Measurements from ENCODE around the gene PAN3. TPM values are rescaled to one million over a fixed set of nuclear protein-coding genes. Genes with fewer than 3 reads are reported as not detected.

The PAN3 gene
- total and polyA plus RNA-seq, 2 of the 8 experiments (the other 6 are each of a cell fraction or from before 2014, with no cell fraction given): 12.7 to 39.3 TPM

DNA sequence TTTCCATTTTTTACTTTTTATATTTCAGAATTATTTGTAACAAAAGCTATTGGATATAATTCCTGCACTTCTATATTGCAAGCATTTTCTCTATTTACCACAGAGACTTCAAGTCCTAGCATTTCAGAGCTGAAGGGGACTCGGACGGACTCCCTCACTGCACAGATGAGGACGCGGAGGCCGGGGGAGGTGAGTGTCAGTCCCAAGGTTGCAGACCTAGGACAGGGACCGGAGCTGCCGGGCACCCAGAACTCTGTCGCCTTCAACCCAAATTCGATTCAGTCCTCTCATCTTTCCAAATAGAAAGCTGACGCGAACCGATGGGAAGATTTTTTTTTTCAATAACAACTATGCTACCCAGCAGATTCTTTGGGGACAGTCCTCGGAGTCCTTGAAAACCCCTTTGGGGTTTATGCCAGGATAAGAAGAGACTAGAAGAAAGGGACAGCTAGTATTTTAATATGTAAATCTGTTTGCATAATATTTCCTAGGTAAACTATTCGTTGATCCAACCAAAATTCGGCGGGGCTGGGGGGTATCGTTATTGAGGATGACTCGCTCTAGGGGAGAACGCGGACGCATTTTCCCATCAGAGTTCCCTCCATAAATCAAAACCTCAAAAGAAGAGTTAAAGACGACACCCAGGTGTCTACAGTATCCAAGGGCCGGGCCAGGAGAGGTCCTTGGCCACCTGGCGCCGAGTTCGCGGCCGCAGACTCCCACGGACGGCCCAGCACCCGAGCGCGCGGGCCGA is 38.8 kb upstream of the PAN3 start:
- POLR2A ChIA-PET (ENCODE audit: partially characterized antibody): interaction anchor here (0.6 to 1.1 kb wide), 5 partner anchors 9 to 198 kb away, joined by 3 read pairs; no protein-coding TSS in a partner anchor
- DNase-seq (ENCODE audit: low read depth in 1 of 2, low spot score in 2 of 2): no peak

More for the DNA sequence above, 38.8 kb upstream of the PAN3 start:
- Histone ChIP-seq H3K9me3 (ENCODE audit: insufficient read depth in 2 of 2, low read depth in 1 of 2, low read length in 1 of 2) (no peaks in the 10 kb centered on the region), H3K36me3 (ENCODE audit: control insufficient read depth in 2 of 4, insufficient read depth in 4 of 4, low read length in 3 of 4) (no peaks in the 10 kb centered on the region), H2BK5ac (ENCODE audit: low read depth, low read length) (no peak overlapping the region; the same call in 1 of the 2 replicates), H2AK5ac (ENCODE audit: low read depth, low read length) (no peak overlapping the region), H4K5ac (ENCODE audit: insufficient read length, low read depth, low read length) (no peak overlapping the region), H3K4ac (replicated peaks; ENCODE audit: insufficient read length, low read depth, low read length) (no peak overlapping the region), H2BK15ac (ENCODE audit: low read length) (no peak overlapping the region), H3K27me3 (replicated peaks in 1 of 4; ENCODE audit: control insufficient read depth in 3 of 4, extremely low read depth in 1 of 4, insufficient read depth in 3 of 4, low read length in 3 of 4) (peaks cover 3 to 31% (median 17%) of the 10 kb centered on the region in 4 experiments), H2BK12ac (ENCODE audit: low read depth, low read length) (no peak overlapping the region), H3K27ac (ENCODE audit: low read depth, low read length) (no peak overlapping the region), H3K79me2 (ENCODE audit: control insufficient read depth in 1 of 2, insufficient read depth in 2 of 2, low read length in 2 of 2) (no peaks in the 10 kb centered on the region), H3K23ac (ENCODE audit: insufficient read length) (no peak overlapping the region), H3K4me1 (replicated peaks in 1 of 4; ENCODE audit: control insufficient read depth in 3 of 4, insufficient read depth in 4 of 4, low read length in 3 of 4) (peaks cover 0 to 6% (median 3%) of the 10 kb centered on the region in 4 experiments; a peak in 3 of 7 replicates), H3K9ac (replicated peaks in 1 of 4; ENCODE audit: extremely low read depth in 1 of 4, low read depth in 3 of 4, low read length in 3 of 4) (peak overlapping the region in 2 of 4 experiments; percentile 54 to 61; a peak in 4 of 7 replicates), H3K23me2 (ENCODE audit: low read depth, low read length) (peaks cover 15% of the 10 kb centered on the region), H3K18ac (ENCODE audit: extremely low read depth, low read length) (no peak overlapping the region), H3K14ac (ENCODE audit: insufficient read length) (no peak overlapping the region), H2BK120ac (replicated peaks; ENCODE audit: low read depth, low read length) (no peak overlapping the region), H3K4me3 (ENCODE audit: extremely low read depth in 1 of 4, insufficient read depth in 2 of 4, low read depth in 3 of 4, low read length in 4 of 4) (peak overlapping the region; percentile 40 to 75 (median 50)), H3K4me2 (ENCODE audit: insufficient read depth in 1 of 2, low read depth in 2 of 2, low read length in 2 of 2) (peak overlapping the region; percentile 70 to 78), H4K8ac (ENCODE audit: extremely low read depth, insufficient read depth, low read length) (peak overlapping the region; percentile 91; the same call in 1 of the 2 replicates), H2AFZ (ENCODE audit: low read length) (peak overlapping the region; percentile 34; the same call in 1 of the 2 replicates), H2BK20ac (ENCODE audit: low read length) (no peak overlapping the region), H4K20me1 (replicated peaks in 1 of 2; ENCODE audit: control insufficient read depth in 1 of 2, insufficient read depth in 2 of 2, low read length in 2 of 2) (no peaks in the 10 kb centered on the region), H3K79me1 (ENCODE audit: low read depth, low read length) (no peaks in the 10 kb centered on the region), H3K56ac (replicated peaks; ENCODE audit: insufficient read length, low read depth, low read length) (no peak overlapping the region), H4K91ac (replicated peaks; ENCODE audit: insufficient read length, low read length) (no peak overlapping the region)
- TF ChIP-seq RNF2 (IDR thresholded peaks at IDR 0.05; ENCODE audit: borderline replicate concordance, low read depth, low read length, missing control alignments, poor library complexity, severe bottlenecking): peak; percentile 65
- peak; percentile 60 for TF ChIP-seq EZH2 (IDR thresholded peaks at IDR 0.05; ENCODE audit: low read depth, low read length, severe bottlenecking)
- no peak for TF ChIP-seq YY1 (IDR thresholded peaks at IDR 0.05; ENCODE audit: low read depth, low read length)
- 15% methylated on average over 35 of the region's 35 CpGs; no CpG with 5 or more reads in 1 of the 2 experiments for WGBS, 2 experiments (ENCODE audit: extremely low coverage in 1 of 2, insufficient coverage in 1 of 2, insufficient read length in 1 of 2, insufficient replicate concordance in 2 of 2, low coverage in 1 of 2, low lambda C conversion rate in 2 of 2, missing lambda C conversion rate in 1 of 2)
- no peak for FAIRE-seq
- CTCF ChIA-PET (ENCODE audit: partially characterized antibody): interaction anchor here (0.6 to 1.4 kb wide), 2 partner anchors 96 to 328 kb away, joined by 3 to 4 read pairs; no protein-coding TSS in a partner anchor
